Endothelial cell of umbilical vein (primary cell): ENCODE data around the gene FBXL22. TPM values are rescaled to one million over a fixed set of nuclear protein-coding genes. Genes with fewer than 3 reads are reported as not detected.

Experiments used
- BruUV-seq: library from RNA; stranded (reverse); fragments of 400-500 nt; replicated peaks from 2 replicates; lab custom pipeline; 2021; lab: Mats Ljungman, UMichigan
- CTCF ChIA-PET: fragments of 300-600, 350-600 bp; sonication (Branson Sonifier 250); formaldehyde crosslinking; loops from one replicate; lab custom pipeline; 2021; ENCODE audit warnings: antibody characterized with exemption, inconsistent platforms; lab: Charles Lee
- POLR2A ChIA-PET: fragments of 300-600, 350-600 bp; sonication (Branson Sonifier 250); formaldehyde crosslinking; loops from one replicate; lab custom pipeline; 2021; ENCODE audit warnings: antibody characterized with exemption, inconsistent platforms; lab: Charles Lee
- DNase-seq: peaks from one replicate; pipeline ENCODE4 v3.0.0-alpha.2; 2011; ENCODE audit warnings: low read depth, low spot score
- FAIRE-seq: peaks from 2 replicates; lab custom pipeline; 2011; peaks lifted over from hg19 to GRCh38; lab: Jason Lieb, UNC
- H2AFZ ChIP-seq: 2 replicates; pipeline ENCODE4 v1.6.0; 2012; ENCODE audit warnings: low read depth, low read length, control low read depth, inconsistent platforms
- H3K27ac ChIP-seq: 2 replicates; pipeline ENCODE4 v1.5.1; 2011; ENCODE audit warnings: low read depth, mild to moderate bottlenecking, control low read depth, low read length, moderate library complexity; ENCODE audit not compliant: insufficient read depth
- H3K27me3 ChIP-seq, 2 experiments: 2 replicates each; pipeline versions ENCODE4 v1.6.0 to v1.6.1; 2011; ENCODE audit warnings: low read length in 2 of 2, mixed read lengths in 1 of 2; ENCODE audit not compliant: control insufficient read depth in 2 of 2, insufficient read depth in 2 of 2
- H3K36me3 ChIP-seq, 2 experiments: 2 replicates in 1 of 2; 3 replicates in 1 of 2; pipeline ENCODE4 v1.5.1; 2011; ENCODE audit warnings: low read length in 2 of 2, mild to moderate bottlenecking in 1 of 2, moderate library complexity in 1 of 2; ENCODE audit not compliant: control insufficient read depth in 2 of 2, insufficient read depth in 2 of 2; ENCODE audit errors: extremely low read depth in 1 of 2
- H3K4me1 ChIP-seq: 3 replicates; pipeline ENCODE4 v1.5.1; 2011; ENCODE audit warnings: mild to moderate bottlenecking, low read length; ENCODE audit not compliant: control insufficient read depth, insufficient read depth; ENCODE audit errors: extremely low read depth
- H3K4me2 ChIP-seq: 2 replicates; pipeline ENCODE4 v1.6.1; 2011; ENCODE audit warnings: low read length, control low read depth, mixed read lengths; ENCODE audit not compliant: insufficient read depth
- H3K4me3 ChIP-seq, 3 experiments: fragments of 200-600 bp in 1 of 3; sonication (generic), shearing (Covaris generic) in 1 of 3; replicated peaks in 1 of 3; 2 replicates each; pipeline ENCODE4 v1.5.1; 2011 to 2016; ENCODE audit warnings: control low read depth in 3 of 3, low read length in 3 of 3, mild to moderate bottlenecking in 2 of 3, inconsistent platforms in 1 of 3, low read depth in 1 of 3, moderate library complexity in 1 of 3; ENCODE audit not compliant: insufficient read depth in 1 of 3
- H3K79me2 ChIP-seq: 2 replicates; pipeline ENCODE4 v1.6.0; 2012; ENCODE audit warnings: low read length, inconsistent platforms; ENCODE audit not compliant: control insufficient read depth, insufficient read depth
- H3K9ac ChIP-seq: replicated peaks from 2 replicates; pipeline ENCODE3; 2011; ENCODE audit warnings: low read length, control low read depth; ENCODE audit not compliant: insufficient read depth; ENCODE audit errors: extremely low read depth
- H3K9me1 ChIP-seq: replicated peaks from 3 replicates; pipeline ENCODE4 v1.6.0; 2011; ENCODE audit warnings: mild to moderate bottlenecking, low read length; ENCODE audit not compliant: control insufficient read depth, insufficient read depth; ENCODE audit errors: extremely low read depth
- H3K9me3 ChIP-seq: replicated peaks from 2 replicates; pipeline ENCODE4 v1.5.1; 2012; ENCODE audit warnings: low read length, inconsistent platforms; ENCODE audit not compliant: control insufficient read depth, insufficient read depth
- H4K20me1 ChIP-seq: replicated peaks from 2 replicates; pipeline ENCODE3; 2011; ENCODE audit warnings: mild to moderate bottlenecking, low read length; ENCODE audit not compliant: control insufficient read depth, insufficient read depth; ENCODE audit errors: extremely low read depth
- CTCF ChIP-seq, 2 donors: IDR thresholded peaks; 1 replicate in 1 of 2; 2 replicates in 1 of 2; pipeline ENCODE4 v1.5.1; 2011; ENCODE audit warnings: low read length in 2 of 2, mild to moderate bottlenecking in 2 of 2, moderate library complexity in 2 of 2, control low read depth in 1 of 2, inconsistent platforms in 1 of 2, low read depth in 1 of 2; ENCODE audit not compliant: insufficient read depth in 1 of 2; ENCODE audit errors: extremely low read depth in 1 of 2
- EZH2 ChIP-seq: IDR thresholded peaks from 2 replicates; pipeline ENCODE4 v1.6.1; 2012; ENCODE audit warnings: borderline replicate concordance, low read depth, mild to moderate bottlenecking, moderate library complexity, low read length, inconsistent platforms; ENCODE audit not compliant: severe bottlenecking
- FOS ChIP-seq: IDR thresholded peaks from 2 replicates; pipeline ENCODE4 v1.6.1; 2011; ENCODE audit warnings: mild to moderate bottlenecking, low read length, moderate library complexity, borderline replicate concordance; ENCODE audit not compliant: insufficient read depth
- GATA2 ChIP-seq: IDR thresholded peaks from 2 replicates; pipeline ENCODE4 v1.7.0; 2011; ENCODE audit warnings: low read depth, mild to moderate bottlenecking, moderate library complexity, mixed read lengths, low read length; ENCODE audit not compliant: insufficient read length, insufficient read depth
- JUN ChIP-seq: IDR thresholded peaks from 2 replicates; pipeline ENCODE4 v1.6.1; 2011; ENCODE audit warnings: borderline replicate concordance, low read depth; ENCODE audit not compliant: insufficient read length, insufficient read depth
- MYC ChIP-seq: IDR thresholded peaks from one replicate; pipeline ENCODE4 v1.6.1; 2011; ENCODE audit warnings: mild to moderate bottlenecking, low read depth, low read length
- POLR2A ChIP-seq: IDR thresholded peaks from 2 replicates; pipeline ENCODE4 v1.6.1; 2012; ENCODE audit warnings: low read depth, mild to moderate bottlenecking, control low read depth, low read length
- POLR2AphosphoS5 ChIP-seq: IDR thresholded peaks from 2 replicates; pipeline ENCODE4 v1.6.1; 2012; ENCODE audit warnings: low read depth, mild to moderate bottlenecking, control low read depth, low read length, moderate library complexity; ENCODE audit not compliant: insufficient read depth
- dilution Hi-C: fragments of 300-500 bp; cut with MboI; formaldehyde crosslinking; loops from one replicate; pipeline ENCODE4 v1.15.0; 2019; ENCODE audit warnings: low sequenced_read_pairs; ENCODE audit not compliant: extremely low pct_ligation_motif_present
- intact Hi-C: fragments of 100-400 bp; cut with micrococcal nuclease; formaldehyde crosslinking; loops from one replicate; pipeline ENCODE4 v1.10.0; 2022
- polyA plus RNA-seq, 4 experiments: library from polyadenylated mRNA; depleted of rRNA in 3 of 4; stranded (reverse) in 3 of 4; unstranded in 1 of 4; fragments of >200 nt; gene quantifications; 2 replicates each; pipeline versions ENCODE4 v1.2.1 to v1.2.3, GENCODE V29; 2011 to 2012; ENCODE audit warnings: missing spikeins in 1 of 4
- total RNA-seq: library from RNA; stranded (reverse); gene quantifications from 2 replicates; pipeline ENCODE4 v1.2.3, GENCODE V29; 2021
- TF ChIP-seq, protein P1 (sequence below): IDR thresholded peaks from 2 replicates; pipeline ENCODE4 v1.6.1; 2011; ENCODE audit not compliant: insufficient read depth, insufficient read length

FBXL22 gene
- total and polyA plus RNA-seq, 2 donors (not counting 3 experiments of a cell fraction or from before 2014, with no cell fraction given) = 0.06 TPM; not detected in 1

GRCh38 chr15:63575312-63575711 is 21.9 kb upstream of the FBXL22 start:
- no peak overlapping the region for H3K9ac ChIP-seq
- no peak overlapping the region for H3K4me2 ChIP-seq
- ChIA-PET POLR2A (no interaction called here), CTCF (interaction anchor here (0.8 to 1.6 kb wide), 5 partner anchors 13 to 109 kb away, joined by 3 to 5 read pairs (median 4); no protein-coding TSS in a partner anchor)
- H3K4me1 ChIP-seq = peaks cover 7% of the 10 kb centered on the region
- intact Hi-C loops (no loop called here), dilution Hi-C loops (no loop called here)
- BruUV-seq = no TSS peak
- H3K79me2 ChIP-seq = no peaks in the 10 kb centered on the region
- peaks cover 0 to 3% of the 10 kb centered on the region in 2 experiments for H3K36me3 ChIP-seq
- H3K9me1 ChIP-seq = no peaks in the 10 kb centered on the region
- DNase-seq (no peak), FAIRE-seq (no peak)
- no peak overlapping the region for H2AFZ ChIP-seq
- H4K20me1 ChIP-seq = no peaks in the 10 kb centered on the region
- no peaks in the 10 kb centered on the region for H3K27me3 ChIP-seq
- H3K9me3 ChIP-seq = no peaks in the 10 kb centered on the region
- no peak for TF ChIP-seq EZH2
- H3K4me3 ChIP-seq = no peak overlapping the region
- H3K27ac ChIP-seq = no peak overlapping the region

DNA sequence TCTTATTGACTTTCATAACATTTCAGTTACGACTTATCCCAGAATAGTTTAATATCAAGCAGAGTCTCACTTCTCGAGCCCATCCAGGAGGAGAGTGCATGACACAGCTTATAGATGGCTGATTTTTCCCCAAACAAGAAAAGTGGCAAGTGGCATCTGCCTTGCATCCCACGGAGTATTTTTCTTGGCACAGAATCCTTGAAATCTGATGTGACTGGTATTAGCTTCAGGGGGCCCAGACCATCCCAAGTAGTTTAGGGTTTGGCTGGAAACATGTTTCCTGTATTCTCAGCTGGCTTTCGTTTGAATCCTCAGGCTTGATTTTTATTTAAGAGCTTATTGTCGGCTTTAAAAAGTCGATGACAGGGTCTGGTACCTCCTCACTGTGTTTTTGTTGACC is 20.7 kb upstream of the FBXL22 start:
- H3K4me3 ChIP-seq = no peak overlapping the region
- no TSS peak for BruUV-seq
- DNase-seq = peak; percentile 32
- H3K4me1 ChIP-seq = peaks cover 7% of the 10 kb centered on the region
- ChIA-PET CTCF (interaction anchor here (0.7 to 1.5 kb wide), 4 partner anchors 10 to 89 kb away, joined by 3 to 7 read pairs (median 5); no protein-coding TSS in a partner anchor), POLR2A (no interaction called here)
- no peaks in the 10 kb centered on the region for H4K20me1 ChIP-seq
- no peak overlapping the region for H3K4me2 ChIP-seq
- FAIRE-seq = no peak
- dilution Hi-C loops (no loop called here), intact Hi-C loops (no loop called here)
- no peaks in the 10 kb centered on the region for H3K9me3 ChIP-seq
- H3K9me1 ChIP-seq = no peaks in the 10 kb centered on the region
- no peak overlapping the region for H2AFZ ChIP-seq
- TF ChIP-seq EZH2 = no peak
- TF ChIP-seq FOS = no peak
- TF ChIP-seq, protein P1, sequence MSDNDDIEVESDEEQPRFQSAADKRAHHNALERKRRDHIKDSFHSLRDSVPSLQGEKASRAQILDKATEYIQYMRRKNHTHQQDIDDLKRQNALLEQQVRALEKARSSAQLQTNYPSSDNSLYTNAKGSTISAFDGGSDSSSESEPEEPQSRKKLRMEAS = no peak
- TF ChIP-seq GATA2 = no peak
- TF ChIP-seq POLR2A = no peak
- no peak for TF ChIP-seq JUN
- no peak for TF ChIP-seq CTCF (IDR thresholded peaks at IDR 0.05; ENCODE audit: extremely low read depth in 1 of 2, insufficient read depth in 1 of 2, low read depth in 1 of 2, low read length in 2 of 2)
- no peak for TF ChIP-seq MYC
- TF ChIP-seq POLR2AphosphoS5 = no peak
- H3K79me2 ChIP-seq = no peaks in the 10 kb centered on the region
- H3K36me3 ChIP-seq = no peaks in the 10 kb centered on the region
- H3K9ac ChIP-seq = no peak overlapping the region
- no peak overlapping the region for H3K27ac ChIP-seq
- H3K27me3 ChIP-seq = no peaks in the 10 kb centered on the region
